Renal pelvis (tissue), 12 donors: ENCODE results near the gene PCDHGA2. TPM values are rescaled to one million over a fixed set of nuclear protein-coding genes. Genes with fewer than 3 reads are reported as not detected.
"Not testable (repeated sequence)": the region's sequence is repeated elsewhere in the genome, so short reads cannot be mapped to it uniquely, and the experiment has no call there.

ENCODE experiments used
- DNase-seq: peaks from one replicate; pipeline ENCODE4 v3.0.0-alpha.2; 2013
- long read RNA-seq, 16 experiments: transcript quantifications; one replicate each; lab custom pipeline, GENCODE V29; 2026
- polyA plus RNA-seq, 3 donors: library from polyadenylated mRNA; unstranded; fragments of 120-200 nt; gene quantifications; one replicate each; pipeline ENCODE4 v1.2.1, GENCODE V29; 2013; ENCODE audit not compliant: insufficient read length in 3 of 3

The PCDHGA2 gene
- polyA plus RNA-seq, result 1 to 10 TPM; 6.3 to 8.3 (median 6.4) TPM
- long read RNA-seq, donor 1, full-length matches to known transcripts, result 3 of 3 reads
- long read RNA-seq, donor 1, partial matches to known transcripts, result 0 of 3 reads
- long read RNA-seq, donor 1, other reads (novel, unspliced or antisense), result 0 of 3 reads
- long read RNA-seq, donor 2, full-length matches to known transcripts, result 3 of 3 reads
- long read RNA-seq, donor 2, partial matches to known transcripts, result 0 of 3 reads
- long read RNA-seq, donor 2, other reads (novel, unspliced or antisense), result 0 of 3 reads
- long read RNA-seq, donor 3, full-length matches to known transcripts, result 4 of 4 reads
- long read RNA-seq, donor 3, partial matches to known transcripts, result 0 of 4 reads
- long read RNA-seq, donor 3, other reads (novel, unspliced or antisense), result 0 of 4 reads
- long read RNA-seq, donor 4, full-length matches to known transcripts, result 2 of 2 reads
- long read RNA-seq, donor 4, partial matches to known transcripts, result 0 of 2 reads
- long read RNA-seq, donor 4, other reads (novel, unspliced or antisense), result 0 of 2 reads
- long read RNA-seq, donor 5, full-length matches to known transcripts, result 4 of 4 reads
- long read RNA-seq, donor 5, partial matches to known transcripts, result 0 of 4 reads
- long read RNA-seq, donor 5, other reads (novel, unspliced or antisense), result 0 of 4 reads
- long read RNA-seq, donor 6, full-length matches to known transcripts, result 1 of 1 reads
- long read RNA-seq, donor 6, partial matches to known transcripts, result 0 of 1 reads
- long read RNA-seq, donor 6, other reads (novel, unspliced or antisense), result 0 of 1 reads
- long read RNA-seq, donor 7, full-length matches to known transcripts, result 8 of 8 reads
- long read RNA-seq, donor 7, partial matches to known transcripts, result 0 of 8 reads
- long read RNA-seq, donor 7, other reads (novel, unspliced or antisense), result 0 of 8 reads
- long read RNA-seq, donor 8, full-length matches to known transcripts, result 5 of 5 reads
- long read RNA-seq, donor 8, partial matches to known transcripts, result 0 of 5 reads
- long read RNA-seq, donor 8, other reads (novel, unspliced or antisense), result 0 of 5 reads
- long read RNA-seq, donor 9, full-length matches to known transcripts, result 5 of 5 reads
- long read RNA-seq, donor 9, partial matches to known transcripts, result 0 of 5 reads
- long read RNA-seq, donor 9, other reads (novel, unspliced or antisense), result 0 of 5 reads
- long read RNA-seq, donor 10, full-length matches to known transcripts, result 4 of 4 reads
- long read RNA-seq, donor 10, partial matches to known transcripts, result 0 of 4 reads
- long read RNA-seq, donor 10, other reads (novel, unspliced or antisense), result 0 of 4 reads
- long read RNA-seq, donor 11, full-length matches to known transcripts, result 3 of 3 reads
- long read RNA-seq, donor 11, partial matches to known transcripts, result 0 of 3 reads
- long read RNA-seq, donor 11, other reads (novel, unspliced or antisense), result 0 of 3 reads
- long read RNA-seq, donor 12, full-length matches to known transcripts, result 4 of 4 reads
- long read RNA-seq, donor 12, partial matches to known transcripts, result 0 of 4 reads
- long read RNA-seq, donor 12, other reads (novel, unspliced or antisense), result 0 of 4 reads
- long read RNA-seq, donor 13, full-length matches to known transcripts, result 3 of 3 reads
- long read RNA-seq, donor 13, partial matches to known transcripts, result 0 of 3 reads
- long read RNA-seq, donor 13, other reads (novel, unspliced or antisense), result 0 of 3 reads
- long read RNA-seq, donor 14, full-length matches to known transcripts, result 12 of 12 reads
- long read RNA-seq, donor 14, partial matches to known transcripts, result 0 of 12 reads
- long read RNA-seq, donor 14, other reads (novel, unspliced or antisense), result 0 of 12 reads
- long read RNA-seq, donor 15, full-length matches to known transcripts, result 2 of 2 reads
- long read RNA-seq, donor 15, partial matches to known transcripts, result 0 of 2 reads
- long read RNA-seq, donor 15, other reads (novel, unspliced or antisense), result 0 of 2 reads
- long read RNA-seq, donor 16, full-length matches to known transcripts, result 5 of 5 reads
- long read RNA-seq, donor 16, partial matches to known transcripts, result 0 of 5 reads
- long read RNA-seq, donor 16, other reads (novel, unspliced or antisense), result 0 of 5 reads

DNA sequence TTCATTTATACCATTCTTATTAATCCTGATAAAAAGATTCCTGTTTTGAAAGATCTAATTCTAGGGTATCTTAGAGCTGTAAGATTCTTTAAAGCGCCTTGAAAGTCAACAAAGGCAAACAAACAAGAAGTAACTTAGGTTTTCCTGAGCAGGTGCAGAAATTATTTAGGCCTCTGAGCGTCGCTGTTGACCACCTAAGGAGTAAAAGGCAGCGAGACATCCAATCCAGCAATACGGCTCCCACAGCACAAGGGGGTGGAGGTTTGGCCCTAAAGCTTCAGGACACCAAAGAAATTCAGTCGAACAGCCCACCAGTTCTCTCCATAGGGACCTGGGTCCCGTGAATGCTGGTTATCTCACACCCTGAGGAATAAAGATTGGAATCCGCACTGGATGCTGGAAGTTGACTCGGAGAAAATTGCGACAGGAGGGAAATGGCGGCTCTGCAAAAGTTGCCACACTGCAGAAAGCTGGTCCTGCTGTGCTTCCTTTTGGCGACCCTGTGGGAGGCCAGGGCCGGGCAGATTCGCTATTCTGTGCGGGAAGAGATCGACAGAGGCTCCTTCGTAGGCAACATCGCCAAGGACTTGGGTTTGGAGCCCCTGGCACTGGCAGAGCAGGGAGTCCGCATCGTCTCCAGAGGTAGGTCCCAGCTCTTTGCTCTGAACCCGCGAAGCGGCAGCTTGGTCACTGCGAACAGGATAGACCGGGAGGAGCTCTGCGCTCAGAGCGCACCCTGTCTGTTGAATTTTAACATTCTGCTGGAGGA, at the start of gene PCDHGA2:
Gene PCDHGA2 (plus strand): TSS at position 223 of the 769 bp plus-strand sequence.
- peak; percentile 58 for DNase-seq

DNA sequence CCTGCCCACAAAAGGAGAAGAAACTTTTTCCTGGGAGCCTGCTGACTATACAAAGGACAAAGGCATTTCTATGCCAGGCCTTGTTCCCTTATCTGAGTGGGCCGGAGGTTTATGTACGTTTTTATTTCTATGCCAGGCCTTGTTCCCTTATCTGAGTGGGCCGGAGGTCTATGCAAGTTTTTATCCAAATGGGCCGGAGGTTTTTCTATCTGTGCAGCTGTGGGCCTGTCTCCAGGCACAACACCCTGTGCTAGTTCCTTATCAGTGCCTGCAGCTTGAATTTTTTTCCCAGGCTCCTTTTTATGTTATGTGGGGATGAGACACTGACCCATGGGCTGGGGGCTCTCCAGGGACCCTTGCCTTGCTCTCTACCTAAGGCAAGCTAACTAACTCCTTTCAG, 40.2 kb upstream of the PCDHGA2 start:
- no peak for DNase-seq

DNA sequence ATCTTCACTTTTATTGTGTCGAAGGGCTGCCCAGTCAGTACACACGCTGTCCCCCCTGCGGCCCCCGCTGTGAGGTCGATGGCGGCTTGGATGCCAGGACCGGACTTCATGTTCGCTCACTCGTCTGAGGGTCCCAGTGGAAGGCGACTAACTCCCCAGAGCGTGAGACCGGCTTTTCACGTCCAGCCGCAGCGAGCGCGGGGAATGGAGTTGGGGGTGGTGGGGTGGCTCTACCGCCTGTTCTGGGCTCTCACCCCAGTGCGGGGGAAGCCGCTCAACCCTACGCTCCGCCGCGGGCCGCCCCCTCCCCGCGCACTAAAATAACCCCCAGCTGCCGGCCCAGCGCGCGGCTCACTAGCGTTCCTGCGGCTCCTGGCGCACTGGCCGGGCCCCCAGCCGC, 34.8 kb upstream of the PCDHGA2 start, which contains the start of gene SLC25A2:
Gene SLC25A2 (minus strand): TSS at position 294 of the 400 bp plus-strand sequence. CDS start 184 bp downstream, at position 110.
- DNase-seq, result no peak

DNA sequence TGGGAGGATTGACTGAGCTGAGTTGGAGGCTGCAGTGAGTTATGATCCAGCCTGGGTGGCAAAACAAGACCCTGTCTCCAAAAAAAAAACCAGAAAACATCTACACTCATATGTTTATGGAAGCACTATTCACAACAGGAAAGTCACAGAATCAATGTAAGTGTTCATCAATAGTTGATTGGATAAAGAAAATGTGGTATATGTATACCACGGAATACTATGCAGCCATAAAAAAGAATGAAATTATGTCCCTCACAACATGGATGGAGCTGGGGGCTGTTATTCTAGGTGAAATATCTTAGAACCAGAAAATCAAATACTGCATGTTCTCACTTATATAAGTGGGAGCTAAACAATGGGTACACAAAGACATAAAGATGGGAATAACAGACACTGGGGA, 31.9 kb upstream of the PCDHGA2 start:
- no peak for DNase-seq

- DNase-seq, result no peak
Observed at GRCh38 chr5:141313711-141314110, 24.8 kb upstream of the PCDHGA2 start.

DNA sequence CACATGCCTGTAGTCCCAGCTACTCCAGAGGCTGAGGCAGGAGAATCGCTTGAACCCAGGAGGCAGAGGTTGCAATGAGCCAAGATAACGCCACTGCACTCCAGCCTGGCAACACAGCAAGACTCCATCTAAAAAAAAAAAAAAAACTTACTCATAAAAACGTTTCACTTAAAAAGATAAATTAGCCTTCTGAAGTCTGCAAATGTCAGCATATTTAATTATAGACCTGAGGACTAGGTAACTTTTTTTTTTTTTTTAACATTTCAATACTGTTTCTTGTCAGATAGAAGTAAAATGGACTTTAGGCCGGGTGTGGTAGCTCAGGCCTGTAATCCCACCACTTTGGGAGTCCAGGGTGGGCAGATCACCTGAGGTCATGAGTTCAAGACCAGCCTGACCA, 21.6 kb upstream of the PCDHGA2 start:
- not testable (repeated sequence) for DNase-seq

DNA sequence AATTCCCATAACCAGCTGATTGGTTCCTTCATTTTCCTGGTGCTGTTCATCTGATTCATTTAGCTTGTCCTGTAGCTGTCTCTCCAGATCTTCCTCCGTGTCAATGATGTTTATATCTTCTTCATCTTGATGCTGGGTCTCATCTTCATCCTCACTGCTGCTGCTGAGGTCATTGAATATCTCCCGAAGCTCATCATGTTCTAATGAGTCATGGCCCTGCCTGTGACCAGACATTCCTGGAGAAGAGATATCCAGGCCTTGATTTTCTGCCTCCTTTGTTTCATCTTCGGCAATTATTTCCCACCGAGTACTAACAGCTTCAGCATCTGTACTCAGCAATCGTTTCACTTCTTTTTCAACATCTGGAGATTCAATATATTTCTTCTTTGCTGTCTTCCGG, 19.4 kb upstream of the PCDHGA2 start:
- no peak for DNase-seq

DNA sequence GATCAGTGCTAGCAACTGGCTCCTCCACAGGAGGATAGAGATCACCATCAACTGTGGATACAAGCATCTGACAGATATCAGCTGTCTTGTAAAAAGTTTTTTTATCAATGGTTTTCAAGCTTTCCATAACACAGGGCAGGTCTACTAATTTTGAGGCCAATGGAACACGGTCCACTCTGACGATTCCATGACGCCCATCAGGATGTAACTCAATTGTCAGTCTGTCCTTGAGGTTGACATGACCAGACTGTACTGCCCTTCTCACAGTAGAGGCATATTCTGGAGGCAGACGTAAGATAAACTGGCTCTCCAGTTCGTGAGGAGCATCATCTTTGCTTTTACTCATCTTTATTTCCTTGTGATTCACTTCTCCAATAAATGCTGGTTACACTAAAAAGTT, 18.9 kb upstream of the PCDHGA2 start:
- no peak for DNase-seq

DNA sequence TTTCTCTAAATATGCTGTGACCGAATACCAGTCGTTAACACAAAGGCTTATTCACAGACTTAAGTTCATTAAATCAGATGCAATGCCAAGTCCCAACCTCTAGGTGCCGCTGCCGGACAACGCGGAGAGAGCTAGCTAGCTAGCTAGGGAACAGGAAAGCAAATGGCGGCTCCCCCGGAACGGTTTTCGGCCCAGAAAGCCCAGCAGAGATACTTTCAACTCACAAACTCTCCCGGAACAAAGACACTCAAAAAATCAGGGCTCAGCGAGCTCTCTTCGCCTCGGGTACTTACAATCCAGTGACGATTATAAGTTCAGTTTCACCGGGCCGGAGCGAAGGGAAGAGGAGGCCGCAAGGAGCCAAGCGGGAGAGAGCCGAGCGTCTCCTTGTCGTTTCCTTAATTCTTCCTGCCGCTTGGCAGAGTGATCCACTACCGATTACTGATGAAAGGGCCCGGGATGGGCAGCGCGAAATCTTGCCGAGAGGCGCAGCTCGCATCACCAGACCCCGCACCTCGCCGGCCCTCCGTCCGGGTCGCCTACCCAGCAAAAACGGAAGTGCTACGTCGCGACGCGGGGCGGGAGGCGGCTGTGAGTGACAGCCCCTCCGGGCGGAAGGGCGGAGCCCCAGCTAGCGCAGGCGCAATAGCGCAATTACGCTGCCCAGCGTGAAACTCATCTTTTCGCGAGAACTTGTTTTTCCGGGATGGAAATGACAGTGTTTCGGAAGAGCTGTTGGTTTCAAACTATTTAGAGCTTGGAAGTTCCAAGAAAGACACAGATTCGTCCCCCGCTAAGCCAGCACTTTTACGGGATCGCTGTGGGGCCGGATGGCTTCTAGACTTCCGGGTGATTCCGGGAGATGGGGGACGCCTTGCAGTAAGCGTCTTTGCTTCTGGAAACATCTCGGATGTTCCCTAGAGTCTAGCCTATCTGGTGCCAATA, 18.1 kb upstream of the PCDHGA2 start, which contains the start of gene TAF7:
Gene TAF7 (minus strand): TSS at position 560 of the 945 bp plus-strand sequence. CDS start 740 bp downstream, outside the sequence.
- peak; percentile 95 for DNase-seq

DNA sequence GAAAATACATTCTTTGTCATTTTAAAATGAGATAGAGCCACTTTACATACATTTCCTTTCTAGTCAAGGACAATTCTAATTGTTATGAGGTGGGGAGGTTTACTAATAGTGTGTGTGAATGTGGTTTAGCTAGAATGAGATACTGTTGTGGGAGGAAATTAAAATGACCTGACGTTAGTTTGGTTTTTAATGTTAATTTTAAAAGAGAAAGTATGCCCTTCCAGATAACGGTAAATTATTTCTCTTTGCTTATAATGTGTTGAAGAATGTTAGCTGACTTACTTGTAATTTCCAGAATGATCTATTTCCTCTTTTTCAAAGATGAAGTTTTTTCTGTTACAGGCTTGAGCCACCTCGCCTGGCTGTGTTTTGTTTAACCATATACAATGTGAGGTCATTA, 16.3 kb upstream of the PCDHGA2 start:
- DNase-seq, result no peak

- peak; percentile 36 for DNase-seq
Observed at GRCh38 chr5:141326088-141326854, 12.3 kb upstream of the PCDHGA2 start.

- DNase-seq, result no peak
Observed at GRCh38 chr5:141328231-141328630, 10.3 kb upstream of the PCDHGA2 start.

- no peak for DNase-seq
Observed at GRCh38 chr5:141330299-141331080, 8.1 kb upstream of the PCDHGA2 start, which contains the start of gene PCDHGA1. Gene PCDHGA1, plus strand, starts transcription at chr5:141330514.

GRCh38 chr5:141332571-141332970, 6.0 kb upstream of the PCDHGA2 start:
- not testable (repeated sequence) for DNase-seq

DNA sequence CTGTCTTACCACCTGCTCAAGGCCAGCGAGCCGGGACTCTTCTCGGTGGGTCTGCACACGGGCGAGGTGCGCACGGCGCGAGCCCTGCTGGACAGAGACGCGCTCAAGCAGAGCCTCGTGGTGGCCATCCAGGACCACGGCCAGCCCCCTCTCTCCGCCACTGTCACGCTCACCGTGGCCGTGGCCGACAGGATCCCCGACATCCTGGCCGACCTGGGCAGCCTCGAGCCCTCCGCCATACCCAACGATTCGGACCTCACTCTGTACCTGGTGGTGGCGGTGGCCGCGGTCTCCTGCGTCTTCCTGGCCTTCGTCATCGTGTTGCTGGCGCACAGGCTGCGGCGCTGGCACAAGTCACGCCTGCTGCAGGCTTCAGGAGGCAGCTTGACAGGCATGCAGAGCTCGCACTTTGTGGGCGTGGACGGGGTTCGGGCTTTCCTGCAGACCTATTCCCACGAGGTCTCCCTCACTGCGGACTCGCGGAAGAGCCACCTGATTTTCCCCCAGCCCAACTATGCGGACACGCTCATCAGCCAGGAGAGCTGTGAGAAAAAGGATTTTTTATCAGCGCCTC, 2.3 kb downstream of the PCDHGA2 start:
- not testable (repeated sequence) for DNase-seq

GRCh38 chr5:141342773-141343172, 4.2 kb downstream of the PCDHGA2 start:
- DNase-seq, result no peak
